Natural killer cell (primary cell): Measurements from ENCODE around the gene GRIN3B. TPM values are rescaled to one million over a fixed set of nuclear protein-coding genes. Genes with fewer than 3 reads are reported as not detected.
A peak's percentile ranks its signal among the peaks of the same experiment; 100 is the strongest.

Experiments used
- ATAC-seq, 3 donors: fragments of 150-1000 bp in 2 of 3; fragments of 200-7000 bp in 1 of 3; cut with Tn5 transposase; 1 replicate in 1 of 3; 2 replicates in 2 of 3; pipeline ENCODE4 v1.10.0; 2021; ENCODE audit warnings: mild to moderate bottlenecking in 2 of 3, moderate library complexity in 2 of 3
- DNase-seq, 2 donors: peaks; one replicate each; pipeline versions ENCODE4 v3.0.0 to v3.0.0-alpha.2; 2013 to 2021; ENCODE audit warnings: mixed read lengths in 1 of 2
- H3K27ac ChIP-seq: one replicate; pipeline ENCODE4 v1.5.1; 2013; ENCODE audit warnings: mild to moderate bottlenecking, low read length
- H3K27me3 ChIP-seq: one replicate; pipeline ENCODE4 v1.6.1; 2013; ENCODE audit warnings: low read length; ENCODE audit not compliant: control insufficient read depth, insufficient read depth
- H3K36me3 ChIP-seq: one replicate; pipeline ENCODE4 v1.6.1; 2013; ENCODE audit warnings: low read length; ENCODE audit not compliant: control insufficient read depth, insufficient read depth
- H3K4me1 ChIP-seq: one replicate; pipeline ENCODE4 v1.6.1; 2013; ENCODE audit warnings: low read length; ENCODE audit not compliant: control insufficient read depth, insufficient read depth
- H3K4me3 ChIP-seq: one replicate; pipeline ENCODE4 v1.5.1; 2013; ENCODE audit warnings: low read length
- H3K9me3 ChIP-seq: one replicate; pipeline ENCODE4 v1.6.1; 2013; ENCODE audit warnings: low read length; ENCODE audit not compliant: control insufficient read depth, insufficient read depth
- H3K27ac Mint-ChIP-seq, 2 donors: one replicate each; pipeline ENCODE4 v1.8.0; 2022; ENCODE audit warnings: mild to moderate bottlenecking in 2 of 2, mixed read lengths in 2 of 2, moderate library complexity in 1 of 2
- H3K27me3 Mint-ChIP-seq, 2 donors: one replicate each; pipeline ENCODE4 v1.8.0; 2022; ENCODE audit warnings: low read depth in 2 of 2, mixed read lengths in 2 of 2
- H3K36me3 Mint-ChIP-seq: one replicate; pipeline ENCODE4 v1.8.0; 2022; ENCODE audit warnings: mixed read lengths
- H3K4me1 Mint-ChIP-seq, 2 donors: one replicate each; pipeline ENCODE4 v1.8.0; 2022; ENCODE audit warnings: mixed read lengths in 2 of 2
- H3K4me3 Mint-ChIP-seq: one replicate; pipeline ENCODE4 v1.8.0; 2022; ENCODE audit warnings: mild to moderate bottlenecking, moderate library complexity, mixed read lengths
- H3K9me3 Mint-ChIP-seq, 2 donors: one replicate each; pipeline ENCODE4 v1.8.0; 2022; ENCODE audit warnings: mixed read lengths in 2 of 2
- WGBS: methylation state at CpG from one replicate; pipeline ENCODE4 v1.1.7; 2013; ENCODE audit warnings: missing lambda C conversion rate; ENCODE audit not compliant: insufficient coverage; 5-methylcytosine and 5-hydroxymethylcytosine counted together
- intact Hi-C: fragments of 100-400 bp; cut with micrococcal nuclease; formaldehyde crosslinking; loops from one replicate; pipeline ENCODE4 v1.14.2; 2022
- total RNA-seq, 4 donors: library from RNA; stranded (reverse); fragments of 120-200 nt in 1 of 4; gene quantifications; one replicate each; pipeline versions ENCODE4 v1.2.3 to v1.2.4, GENCODE V29; 2013 to 2022
- TF ChIP-seq, protein P1 (sequence below): fragments of 200-600 bp; IDR thresholded peaks from one replicate; pipeline ENCODE4 v1.8.0; 2022; ENCODE audit warnings: antibody characterized with exemption

Gene GRIN3B
- total RNA-seq, 3 donors from 2014 or later (not counting 1 experiment from before 2014, with no cell fraction given), result 0.09 to 0.15 TPM; not detected in 1

DNA sequence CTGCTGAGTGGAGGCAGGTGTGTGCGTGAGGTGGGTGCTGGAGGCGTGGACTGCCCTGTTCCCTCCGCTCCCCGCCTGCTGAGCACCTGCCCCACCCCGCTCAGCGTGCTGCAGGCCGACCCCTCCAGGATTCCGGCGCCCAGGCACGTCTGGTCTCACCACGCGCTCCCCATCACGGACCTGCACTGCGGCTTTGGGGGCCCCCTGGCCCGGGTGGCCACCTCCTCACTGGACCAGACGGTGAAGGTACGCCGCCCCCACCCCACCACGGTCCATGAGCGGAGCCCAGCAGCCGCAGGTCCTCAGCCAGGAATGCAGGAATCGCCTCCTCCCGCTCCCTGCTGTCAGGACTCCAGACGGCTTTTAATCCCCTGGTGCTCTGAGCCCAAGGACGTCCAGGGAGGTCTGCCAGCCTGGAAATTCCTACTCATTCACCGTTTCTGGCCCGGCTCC, 10.1 kb upstream of the GRIN3B start:
- H3K27me3 Mint-ChIP-seq, result no peaks in the 10 kb centered on the region
- Histone ChIP-seq H3K27me3 (no peaks in the 10 kb centered on the region), H3K4me3 (no peak overlapping the region), H3K4me1 (peaks cover 18% of the 10 kb centered on the region), H3K9me3 (no peaks in the 10 kb centered on the region), H3K27ac (no peak overlapping the region), H3K36me3 (peaks cover 16% of the 10 kb centered on the region)
- no peak overlapping the region for H3K4me3 Mint-ChIP-seq
- ATAC-seq, result no peak
- no peaks in the 10 kb centered on the region for H3K9me3 Mint-ChIP-seq
- WGBS, result 94% methylated on average over 27 of the region's 27 CpGs
- TF ChIP-seq, protein P1, sequence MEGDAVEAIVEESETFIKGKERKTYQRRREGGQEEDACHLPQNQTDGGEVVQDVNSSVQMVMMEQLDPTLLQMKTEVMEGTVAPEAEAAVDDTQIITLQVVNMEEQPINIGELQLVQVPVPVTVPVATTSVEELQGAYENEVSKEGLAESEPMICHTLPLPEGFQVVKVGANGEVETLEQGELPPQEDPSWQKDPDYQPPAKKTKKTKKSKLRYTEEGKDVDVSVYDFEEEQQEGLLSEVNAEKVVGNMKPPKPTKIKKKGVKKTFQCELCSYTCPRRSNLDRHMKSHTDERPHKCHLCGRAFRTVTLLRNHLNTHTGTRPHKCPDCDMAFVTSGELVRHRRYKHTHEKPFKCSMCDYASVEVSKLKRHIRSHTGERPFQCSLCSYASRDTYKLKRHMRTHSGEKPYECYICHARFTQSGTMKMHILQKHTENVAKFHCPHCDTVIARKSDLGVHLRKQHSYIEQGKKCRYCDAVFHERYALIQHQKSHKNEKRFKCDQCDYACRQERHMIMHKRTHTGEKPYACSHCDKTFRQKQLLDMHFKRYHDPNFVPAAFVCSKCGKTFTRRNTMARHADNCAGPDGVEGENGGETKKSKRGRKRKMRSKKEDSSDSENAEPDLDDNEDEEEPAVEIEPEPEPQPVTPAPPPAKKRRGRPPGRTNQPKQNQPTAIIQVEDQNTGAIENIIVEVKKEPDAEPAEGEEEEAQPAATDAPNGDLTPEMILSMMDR, result no peak
- peak in 1 of 2 donors; percentile 7 for DNase-seq
- no peaks in the 10 kb centered on the region for H3K36me3 Mint-ChIP-seq
- H3K27ac Mint-ChIP-seq, result peak overlapping the region in 1 of 2 donors; percentile 47
- intact Hi-C loops, result no loop called here
- peaks cover 2 to 11% of the 10 kb centered on the region in 2 donors for H3K4me1 Mint-ChIP-seq

DNA sequence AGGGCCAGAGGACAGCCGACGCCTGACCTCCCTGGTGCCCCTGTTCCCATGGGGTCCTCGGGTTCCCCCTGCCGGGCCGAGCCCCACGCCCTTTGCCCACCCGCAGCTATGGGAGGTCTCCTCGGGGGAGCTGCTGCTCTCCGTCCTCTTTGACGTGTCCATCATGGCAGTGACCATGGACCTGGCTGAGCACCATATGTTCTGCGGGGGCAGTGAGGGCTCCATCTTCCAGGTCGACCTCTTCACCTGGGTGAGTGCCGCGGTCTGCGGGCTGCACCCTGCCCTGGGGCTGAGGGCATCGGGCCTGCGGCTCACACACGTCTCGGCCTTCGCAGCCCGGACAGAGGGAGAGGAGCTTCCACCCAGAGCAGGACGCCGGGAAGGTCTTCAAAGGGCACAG, 9.5 kb upstream of the GRIN3B start:
- Mint-ChIP-seq H3K9me3 (no peaks in the 10 kb centered on the region), H3K36me3 (no peaks in the 10 kb centered on the region), H3K4me3 (no peak overlapping the region), H3K4me1 (peaks cover 0 to 10% of the 10 kb centered on the region in 2 donors), H3K27ac (peak overlapping the region in 1 of 2 donors; percentile 47), H3K27me3 (no peaks in the 10 kb centered on the region)
- 98% methylated on average over 23 of the region's 23 CpGs for WGBS
- Histone ChIP-seq H3K4me1 (peaks cover 18% of the 10 kb centered on the region), H3K9me3 (no peaks in the 10 kb centered on the region), H3K27ac (no peak overlapping the region), H3K27me3 (no peaks in the 10 kb centered on the region), H3K36me3 (peaks cover 16% of the 10 kb centered on the region), H3K4me3 (no peak overlapping the region)
- DNase-seq (no peak), ATAC-seq (no peak)
- TF ChIP-seq, protein P1, result no peak
- intact Hi-C loops, result no loop called here

DNA sequence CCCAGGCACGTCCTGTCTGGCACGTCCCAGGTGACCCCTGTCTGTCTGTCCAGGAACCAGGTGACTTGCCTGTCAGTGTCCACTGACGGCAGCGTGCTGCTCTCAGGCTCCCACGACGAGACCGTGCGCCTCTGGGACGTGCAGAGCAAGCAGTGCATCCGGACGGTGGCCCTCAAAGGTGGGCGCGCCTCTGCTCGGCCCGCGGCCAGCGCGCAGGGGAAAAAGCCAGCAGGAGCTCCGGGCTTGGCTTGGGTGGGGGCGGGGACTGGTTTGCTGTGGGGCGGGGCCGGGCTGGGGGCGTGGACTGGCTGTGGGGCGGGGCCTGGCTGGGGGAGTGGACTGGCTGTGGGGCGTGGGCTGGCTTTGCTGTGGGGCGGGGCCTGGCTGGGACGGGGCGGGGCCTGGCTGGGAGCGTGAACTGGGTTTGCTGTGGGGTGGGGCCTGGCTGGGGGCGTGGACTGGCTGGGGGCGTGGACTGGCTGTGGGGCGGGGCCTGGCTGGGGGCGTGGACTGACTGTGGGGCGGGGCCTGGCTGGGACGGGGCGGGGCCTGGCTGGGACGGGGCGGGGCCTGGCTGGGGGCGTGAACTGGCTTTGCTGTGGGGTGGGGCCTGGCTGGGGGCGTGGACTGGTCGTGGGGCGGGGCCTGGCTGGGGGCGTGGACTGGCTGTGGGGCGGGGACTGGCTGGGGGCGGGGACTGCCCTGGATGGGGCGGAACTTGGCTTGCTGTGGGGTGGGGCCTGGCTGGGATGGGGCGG, 8.9 kb upstream of the GRIN3B start:
- Histone ChIP-seq H3K27me3 (no peaks in the 10 kb centered on the region), H3K9me3 (no peaks in the 10 kb centered on the region), H3K36me3 (peaks cover 12% of the 10 kb centered on the region), H3K27ac (no peak overlapping the region), H3K4me3 (no peak overlapping the region), H3K4me1 (peaks cover 24% of the 10 kb centered on the region)
- Mint-ChIP-seq H3K4me3 (no peak overlapping the region), H3K36me3 (no peaks in the 10 kb centered on the region), H3K4me1 (peaks cover 4 to 13% of the 10 kb centered on the region in 2 donors), H3K27ac (no peak overlapping the region), H3K27me3 (peaks cover 0 to 2% of the 10 kb centered on the region in 2 donors), H3K9me3 (no peaks in the 10 kb centered on the region)
- ATAC-seq, result peak; percentile 64 to 77 (median 68)
- TF ChIP-seq, protein P1, result no peak
- intact Hi-C loops, result no loop called here
- DNase-seq, result peak in 1 of 2 donors; percentile 68
- 95% methylated on average over 38 of the region's 47 CpGs for WGBS
